ENCODE data around the gene TALDO1. TPM values are rescaled to one million over a fixed set of nuclear protein-coding genes. Genes with fewer than 3 reads are reported as not detected.
A peak's percentile ranks its signal among the peaks of the same experiment; 100 is the strongest.

Gene TALDO1
- total and polyA plus RNA-seq, 10 of the 15 experiments (the other 5 are each of a cell fraction or from before 2014, with no cell fraction given): 121 to 302 (median 182) TPM

GRCh38 chr11:794766-795633 is 47.7 kb downstream of the TALDO1 start (continued):
- TF ChIP-seq, protein P1, sequence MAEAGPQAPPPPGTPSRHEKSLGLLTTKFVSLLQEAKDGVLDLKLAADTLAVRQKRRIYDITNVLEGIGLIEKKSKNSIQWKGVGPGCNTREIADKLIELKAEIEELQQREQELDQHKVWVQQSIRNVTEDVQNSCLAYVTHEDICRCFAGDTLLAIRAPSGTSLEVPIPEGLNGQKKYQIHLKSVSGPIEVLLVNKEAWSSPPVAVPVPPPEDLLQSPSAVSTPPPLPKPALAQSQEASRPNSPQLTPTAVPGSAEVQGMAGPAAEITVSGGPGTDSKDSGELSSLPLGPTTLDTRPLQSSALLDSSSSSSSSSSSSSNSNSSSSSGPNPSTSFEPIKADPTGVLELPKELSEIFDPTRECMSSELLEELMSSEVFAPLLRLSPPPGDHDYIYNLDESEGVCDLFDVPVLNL (IDR thresholded peaks at IDR 0.05; ENCODE audit: low read depth, low read length): no peak
- peak; percentile 89 to 95 for TF ChIP-seq BHLHE40 (IDR thresholded peaks at IDR 0.05; ENCODE audit: borderline replicate concordance in 1 of 2, low read depth in 2 of 2, low read length in 1 of 2)
- peak; percentile 26; the same call in 1 of the 2 replicates for TF ChIP-seq POLR2AphosphoS2 (IDR thresholded peaks at IDR 0.05; ENCODE audit: low read depth, low read length)
- TF ChIP-seq IKZF1 (conservative IDR thresholded peaks at IDR 0.05): 0 out of 2 replicates have a peak, but pooled peaks have one; percentile 6
- TF ChIP-seq YBX1 (IDR thresholded peaks at IDR 0.05): no peak
- TF ChIP-seq CBX5 (IDR thresholded peaks at IDR 0.05; ENCODE audit: low read depth): no peak
- TF ChIP-seq TCF12 (IDR thresholded peaks at IDR 0.05; ENCODE audit: low read depth, low read length): 0 out of 2 replicates have a peak, but pooled peaks have one; percentile 5
- TF ChIP-seq, protein P2, sequence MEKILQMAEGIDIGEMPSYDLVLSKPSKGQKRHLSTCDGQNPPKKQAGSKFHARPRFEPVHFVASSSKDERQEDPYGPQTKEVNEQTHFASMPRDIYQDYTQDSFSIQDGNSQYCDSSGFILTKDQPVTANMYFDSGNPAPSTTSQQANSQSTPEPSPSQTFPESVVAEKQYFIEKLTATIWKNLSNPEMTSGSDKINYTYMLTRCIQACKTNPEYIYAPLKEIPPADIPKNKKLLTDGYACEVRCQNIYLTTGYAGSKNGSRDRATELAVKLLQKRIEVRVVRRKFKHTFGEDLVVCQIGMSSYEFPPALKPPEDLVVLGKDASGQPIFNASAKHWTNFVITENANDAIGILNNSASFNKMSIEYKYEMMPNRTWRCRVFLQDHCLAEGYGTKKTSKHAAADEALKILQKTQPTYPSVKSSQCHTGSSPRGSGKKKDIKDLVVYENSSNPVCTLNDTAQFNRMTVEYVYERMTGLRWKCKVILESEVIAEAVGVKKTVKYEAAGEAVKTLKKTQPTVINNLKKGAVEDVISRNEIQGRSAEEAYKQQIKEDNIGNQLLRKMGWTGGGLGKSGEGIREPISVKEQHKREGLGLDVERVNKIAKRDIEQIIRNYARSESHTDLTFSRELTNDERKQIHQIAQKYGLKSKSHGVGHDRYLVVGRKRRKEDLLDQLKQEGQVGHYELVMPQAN (conservative IDR thresholded peaks at IDR 0.05): no peak
- TF ChIP-seq NR2C1 (IDR thresholded peaks at IDR 0.05): no peak

Data from GM12878 (cell line).